Astrocyte of the cerebellum (primary cell): ENCODE results near the gene TXNDC2.
"Not testable (repeated sequence)": the region's sequence is repeated elsewhere in the genome, so short reads cannot be mapped to it uniquely, and the experiment has no call there.

Source experiments
- DNase-seq: peaks from one replicate; pipeline ENCODE4 v3.0.0-alpha.2; 2011; ENCODE audit warnings: low read depth
- H3K4me3 ChIP-seq: 2 replicates; pipeline ENCODE4 v1.5.1; 2011; ENCODE audit warnings: mild to moderate bottlenecking, low read depth, low read length, moderate library complexity
- in situ Hi-C: cut with HindIII; loops from 2 replicates; pipeline ENCODE4 v1.10.0; 2017; ENCODE audit warnings: low sequenced_read_pairs
- TF ChIP-seq, protein P1 (sequence below): IDR thresholded peaks from 2 replicates; pipeline ENCODE4 v1.5.1; 2012; ENCODE audit warnings: low read length, low read depth, moderate library complexity, mild to moderate bottlenecking; ENCODE audit errors: missing control alignments

Gene TXNDC2

DNA sequence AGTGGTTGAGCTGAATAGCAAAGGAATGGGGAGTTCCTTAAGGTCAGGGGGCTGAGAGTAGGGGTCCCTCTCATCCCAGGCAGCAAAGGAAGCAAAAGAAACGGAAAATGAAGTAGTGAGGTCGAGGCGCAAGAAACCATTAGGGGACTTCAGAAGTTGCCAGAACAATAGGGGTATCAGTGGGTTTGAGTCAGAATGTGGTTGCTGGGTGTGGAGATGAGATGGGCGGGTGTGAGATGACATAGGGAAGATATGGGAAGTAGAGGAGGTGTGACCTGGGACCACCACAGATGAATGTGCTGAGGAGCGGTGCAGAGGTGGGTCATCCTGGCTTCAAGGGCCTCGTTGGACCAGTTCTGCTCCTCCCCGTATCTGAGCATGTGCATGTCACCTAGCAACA lies 14.9 kb downstream of the TXNDC2 start:
- TF ChIP-seq, protein P1, sequence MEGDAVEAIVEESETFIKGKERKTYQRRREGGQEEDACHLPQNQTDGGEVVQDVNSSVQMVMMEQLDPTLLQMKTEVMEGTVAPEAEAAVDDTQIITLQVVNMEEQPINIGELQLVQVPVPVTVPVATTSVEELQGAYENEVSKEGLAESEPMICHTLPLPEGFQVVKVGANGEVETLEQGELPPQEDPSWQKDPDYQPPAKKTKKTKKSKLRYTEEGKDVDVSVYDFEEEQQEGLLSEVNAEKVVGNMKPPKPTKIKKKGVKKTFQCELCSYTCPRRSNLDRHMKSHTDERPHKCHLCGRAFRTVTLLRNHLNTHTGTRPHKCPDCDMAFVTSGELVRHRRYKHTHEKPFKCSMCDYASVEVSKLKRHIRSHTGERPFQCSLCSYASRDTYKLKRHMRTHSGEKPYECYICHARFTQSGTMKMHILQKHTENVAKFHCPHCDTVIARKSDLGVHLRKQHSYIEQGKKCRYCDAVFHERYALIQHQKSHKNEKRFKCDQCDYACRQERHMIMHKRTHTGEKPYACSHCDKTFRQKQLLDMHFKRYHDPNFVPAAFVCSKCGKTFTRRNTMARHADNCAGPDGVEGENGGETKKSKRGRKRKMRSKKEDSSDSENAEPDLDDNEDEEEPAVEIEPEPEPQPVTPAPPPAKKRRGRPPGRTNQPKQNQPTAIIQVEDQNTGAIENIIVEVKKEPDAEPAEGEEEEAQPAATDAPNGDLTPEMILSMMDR = no peak
- in situ Hi-C loops = no loop called here
- H3K4me3 ChIP-seq = no peak overlapping the region
- DNase-seq = no peak

DNA sequence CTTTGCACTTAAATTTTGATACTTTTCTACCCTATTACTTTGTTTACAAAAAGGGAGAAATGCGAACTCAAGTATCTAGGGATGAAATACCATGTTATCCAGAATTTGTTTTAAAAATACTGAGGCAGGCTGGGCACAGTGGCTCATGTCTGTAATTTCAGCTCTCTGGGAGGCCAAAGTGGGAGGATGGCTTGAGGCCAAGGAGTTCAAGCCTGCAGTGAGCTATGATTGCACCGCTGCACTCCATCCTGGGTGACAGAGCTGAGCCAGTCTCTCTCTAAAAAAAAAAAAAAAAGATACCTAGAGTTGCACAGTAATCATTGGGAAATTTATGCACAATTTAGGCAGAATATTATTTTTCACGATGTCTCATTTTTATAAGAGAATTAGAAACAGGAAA lies 15.6 kb downstream of the TXNDC2 start:
- no peak for DNase-seq
- H3K4me3 ChIP-seq = no peak overlapping the region
- in situ Hi-C loops = no loop called here
- TF ChIP-seq, protein P1 = no peak

- H3K4me3 ChIP-seq, DNase-seq, in situ Hi-C loops: not testable (repeated sequence)
These were observed 16.5 kb downstream of the TXNDC2 start for GRCh38 chr18:9902264-9902663.

- no peak overlapping the region for H3K4me3 ChIP-seq
- DNase-seq = no peak
- TF ChIP-seq, protein P1 = no peak
- in situ Hi-C loops = no loop called here
These were observed 17.1 kb downstream of the TXNDC2 start for GRCh38 chr18:9902832-9903231.

DNA sequence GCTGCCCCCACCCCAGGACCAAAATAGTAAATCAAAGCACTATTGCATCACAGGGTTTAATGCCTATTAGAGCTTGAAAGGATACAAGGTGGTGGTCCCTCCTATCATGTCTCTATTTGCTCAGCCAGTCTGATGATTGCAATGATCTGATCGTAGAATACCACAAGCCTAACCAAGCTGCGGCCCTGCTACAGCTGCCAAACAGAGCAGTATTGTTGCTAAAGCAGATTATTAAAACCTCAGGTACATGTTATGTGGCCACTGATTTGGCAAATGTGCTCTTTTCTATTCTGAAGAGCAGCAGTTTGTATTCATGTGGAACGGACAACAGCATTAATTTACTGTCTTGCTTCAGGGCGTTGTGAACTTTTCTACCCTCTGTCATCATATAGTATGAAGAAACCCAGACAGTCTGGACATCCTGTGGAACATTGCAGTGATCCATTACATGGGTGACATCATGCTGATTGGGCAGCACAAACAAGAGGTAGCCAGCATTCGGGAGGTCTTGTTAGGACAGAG lies 19.7 kb downstream of the TXNDC2 start:
- no peak for DNase-seq
- TF ChIP-seq, protein P1 = no peak
- in situ Hi-C loops = no loop called here
- H3K4me3 ChIP-seq = no peak overlapping the region

DNA sequence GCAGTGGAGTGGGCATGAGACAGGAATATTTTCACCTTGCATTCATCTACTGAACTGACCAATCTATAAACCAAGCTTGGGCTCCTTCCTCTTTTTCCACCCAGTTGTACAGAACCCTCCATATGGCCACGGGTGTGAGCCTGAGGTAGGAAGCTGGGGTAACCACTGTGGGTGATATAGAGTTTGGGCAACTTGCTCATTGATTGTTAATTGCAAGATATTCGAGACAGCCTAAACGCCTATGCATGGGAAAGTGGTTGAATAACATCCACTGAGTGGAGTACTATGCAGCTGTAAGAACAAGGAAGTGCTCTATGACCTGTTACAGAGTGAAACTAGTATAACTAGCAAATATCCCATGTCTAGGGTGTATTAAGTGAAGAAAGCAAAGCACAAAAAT lies 20.7 kb downstream of the TXNDC2 start:
- in situ Hi-C loops = no loop called here
- no peak overlapping the region for H3K4me3 ChIP-seq
- no peak for DNase-seq
- TF ChIP-seq, protein P1 = no peak

GRCh38 chr18:9907867-9908266 lies 22.1 kb downstream of the TXNDC2 start:
- in situ Hi-C loops = no loop called here
- TF ChIP-seq, protein P1 = no peak
- H3K4me3 ChIP-seq = no peak overlapping the region
- no peak for DNase-seq
